ENCODE measurements around the gene SPI1. TPM values are rescaled to one million over a fixed set of nuclear protein-coding genes. Genes with fewer than 3 reads are reported as not detected.

Gene SPI1
- total RNA-seq, 2 donors from 2014 or later, result not detected

DNA sequence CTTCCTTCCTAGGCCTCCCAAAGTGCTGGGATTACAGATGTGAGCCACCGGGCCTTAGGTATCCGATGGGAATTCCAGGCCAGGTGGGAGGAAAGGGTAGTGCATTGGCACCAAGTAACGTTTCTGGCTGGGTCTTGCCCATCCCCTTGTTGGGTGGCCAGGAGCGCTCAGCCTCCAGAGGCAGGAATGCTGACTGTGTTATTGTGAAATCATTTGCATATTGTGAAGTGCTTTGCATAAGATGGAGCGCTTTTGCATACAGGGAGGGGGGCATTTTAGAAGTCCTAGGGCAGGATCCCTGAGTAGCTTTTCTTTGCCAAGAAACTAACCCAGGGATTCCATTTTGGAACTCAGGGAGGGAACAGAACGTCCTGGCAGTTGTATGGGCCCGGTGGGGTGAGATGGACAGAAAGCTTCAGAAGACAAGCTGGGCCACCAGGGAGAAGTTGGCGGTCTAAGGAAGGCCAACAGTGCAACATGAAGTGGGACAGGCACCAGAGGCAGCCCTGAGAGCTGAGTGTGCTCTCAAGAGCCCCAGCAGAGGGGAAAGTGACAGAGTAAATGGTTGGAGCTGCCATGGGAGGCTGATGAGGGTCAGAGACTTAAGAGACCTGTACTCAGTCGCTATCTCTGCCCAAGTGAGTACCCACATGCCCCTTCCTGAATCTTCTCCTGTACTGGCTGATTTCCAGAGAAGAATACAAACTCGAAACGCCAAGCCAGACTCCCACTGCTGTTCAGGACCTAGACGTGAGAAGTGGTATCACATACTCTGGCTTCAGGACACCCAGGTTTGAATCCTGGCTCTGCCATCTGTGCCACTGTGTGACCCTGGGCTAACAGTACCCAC is 28.8 kb upstream of the SPI1 start:
- Histone ChIP-seq H3K4me1 (ENCODE audit: control insufficient read depth, insufficient read depth, low read length) (peaks cover 2% of the 10 kb centered on the region), H3K4me3 (ENCODE audit: low read length) (peak overlapping the region; percentile 86), H3K9me3 (ENCODE audit: control insufficient read depth, low read length) (no peaks in the 10 kb centered on the region), H3K27ac (ENCODE audit: low read depth, low read length) (peak overlapping the region; percentile 78), H3K9ac (ENCODE audit: extremely low read depth, low read length, poor library complexity, severe bottlenecking) (peak overlapping the region; percentile 16), H3K27me3 (ENCODE audit: control insufficient read depth, insufficient read depth, low read length, poor library complexity, severe bottlenecking) (no peaks in the 10 kb centered on the region), H3K36me3 (ENCODE audit: control insufficient read depth, insufficient read depth, low read length) (peaks cover 15% of the 10 kb centered on the region)
- H3K27me3 Mint-ChIP-seq (ENCODE audit: insufficient read depth), result no peaks in the 10 kb centered on the region
- H3K9me3 Mint-ChIP-seq, result no peaks in the 10 kb centered on the region
- H3K36me3 Mint-ChIP-seq (ENCODE audit: low read depth), result no peaks in the 10 kb centered on the region
- H3K27ac Mint-ChIP-seq, result peak overlapping the region; percentile 97
- WGBS, 2 experiments (ENCODE audit: insufficient coverage in 1 of 2, insufficient read length in 1 of 2), result 71 to 80% methylated on average over 10 to 12 of the region's 12 CpGs
- DNase-seq, result peak; percentile 71
- peaks cover 14% of the 10 kb centered on the region for H3K4me1 Mint-ChIP-seq
- TF ChIP-seq CTCF (conservative IDR thresholded peaks at IDR 0.05), result peak; percentile 47
- peak overlapping the region; percentile 82 for H3K4me3 Mint-ChIP-seq

- no peak overlapping the region for H3K4me3 ChIP-seq (ENCODE audit: low read length)
- no peaks in the 10 kb centered on the region for H3K27me3 ChIP-seq (ENCODE audit: control insufficient read depth, insufficient read depth, low read length, poor library complexity, severe bottlenecking)
- Mint-ChIP-seq H3K9me3 (no peaks in the 10 kb centered on the region), H3K36me3 (ENCODE audit: low read depth) (no peaks in the 10 kb centered on the region), H3K27me3 (ENCODE audit: insufficient read depth) (no peaks in the 10 kb centered on the region), H3K4me3 (no peak overlapping the region), H3K4me1 (peaks cover 30% of the 10 kb centered on the region), H3K27ac (peak overlapping the region; percentile 26)
- no peaks in the 10 kb centered on the region for H3K36me3 ChIP-seq (ENCODE audit: control insufficient read depth, insufficient read depth, low read length)
- H3K27ac ChIP-seq (ENCODE audit: low read depth, low read length), result no peak overlapping the region
- H3K9me3 ChIP-seq (ENCODE audit: control insufficient read depth, low read length), result no peaks in the 10 kb centered on the region
- DNase-seq, result peak; percentile 38
- no peak overlapping the region for H3K9ac ChIP-seq (ENCODE audit: extremely low read depth, low read length, poor library complexity, severe bottlenecking)
- peaks cover 2% of the 10 kb centered on the region for H3K4me1 ChIP-seq (ENCODE audit: control insufficient read depth, insufficient read depth, low read length)
- 85 to 89% methylated on average over 3 of the region's 3 CpGs for WGBS, 2 experiments (ENCODE audit: insufficient coverage in 1 of 2, insufficient read length in 1 of 2)
- TF ChIP-seq CTCF (conservative IDR thresholded peaks at IDR 0.05), result no peak
These were observed 25.2 kb upstream of the SPI1 start for GRCh38 chr11:47403571-47403970.

DNA sequence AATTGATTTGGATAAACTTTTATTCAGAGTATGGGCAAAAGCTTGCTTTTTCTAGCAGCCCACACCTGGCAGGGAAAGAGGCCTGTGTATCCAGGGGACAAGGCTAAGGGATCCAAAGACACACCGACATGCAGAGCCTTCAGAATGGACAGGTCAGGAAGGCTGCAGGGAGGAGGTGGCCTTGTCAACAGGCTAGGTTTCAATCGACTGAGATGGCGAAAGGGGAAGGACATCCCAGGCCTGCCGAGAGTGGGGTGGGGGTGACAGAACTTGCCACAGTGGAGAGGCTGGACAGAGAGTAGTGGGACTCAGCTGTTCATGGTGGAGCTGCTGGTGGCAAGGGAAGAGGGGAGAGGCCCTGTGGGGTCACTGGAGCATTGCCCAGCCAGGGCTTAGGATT is 24.8 kb upstream of the SPI1 start:
- no peak for TF ChIP-seq CTCF (conservative IDR thresholded peaks at IDR 0.05)
- no peak overlapping the region for H3K27ac ChIP-seq (ENCODE audit: low read depth, low read length)
- H3K4me1 ChIP-seq (ENCODE audit: control insufficient read depth, insufficient read depth, low read length), result peaks cover 2% of the 10 kb centered on the region
- no peaks in the 10 kb centered on the region for H3K9me3 ChIP-seq (ENCODE audit: control insufficient read depth, low read length)
- Mint-ChIP-seq H3K4me3 (no peak overlapping the region), H3K4me1 (peaks cover 34% of the 10 kb centered on the region), H3K36me3 (ENCODE audit: low read depth) (no peaks in the 10 kb centered on the region), H3K27me3 (ENCODE audit: insufficient read depth) (no peaks in the 10 kb centered on the region), H3K27ac (peak overlapping the region; percentile 26), H3K9me3 (no peaks in the 10 kb centered on the region)
- peak; percentile 42 for DNase-seq
- no peak overlapping the region for H3K9ac ChIP-seq (ENCODE audit: extremely low read depth, low read length, poor library complexity, severe bottlenecking)
- H3K27me3 ChIP-seq (ENCODE audit: control insufficient read depth, insufficient read depth, low read length, poor library complexity, severe bottlenecking), result no peaks in the 10 kb centered on the region
- H3K4me3 ChIP-seq (ENCODE audit: low read length), result no peak overlapping the region
- H3K36me3 ChIP-seq (ENCODE audit: control insufficient read depth, insufficient read depth, low read length), result no peaks in the 10 kb centered on the region
- WGBS, 2 experiments (ENCODE audit: insufficient coverage in 1 of 2, insufficient read length in 1 of 2), result 76 to 100% methylated on average over 3 to 4 of the region's 4 CpGs
